Neural cell (in vitro differentiated cells): ENCODE measurements around the gene HPS4.

Source experiments
- MXI1 ChIP-seq: fragments of 450-650 bp; conservative IDR thresholded peaks from 2 replicates; pipeline ENCODE4 v1.6.1; 2014; ENCODE audit warnings: antibody characterized with exemption, mild to moderate bottlenecking; ENCODE audit not compliant: poor library complexity, severe bottlenecking
- POLR2AphosphoS5 ChIP-seq: IDR thresholded peaks from 2 replicates; pipeline ENCODE4 v1.6.1; 2012
- RAD21 ChIP-seq: fragments of 450-650 bp; conservative IDR thresholded peaks from 2 replicates; pipeline ENCODE4 v1.6.1; 2014; ENCODE audit warnings: antibody characterized with exemption, mild to moderate bottlenecking, moderate library complexity
- SMC3 ChIP-seq: fragments of 450-650 bp; conservative IDR thresholded peaks from 2 replicates; pipeline ENCODE4 v1.6.1; 2014; ENCODE audit warnings: antibody characterized with exemption, mild to moderate bottlenecking, moderate library complexity; ENCODE audit not compliant: poor library complexity
- TF ChIP-seq, protein P1 (sequence below): fragments of 450-650 bp; IDR thresholded peaks from 2 replicates; pipeline ENCODE4 v1.5.1; 2014; ENCODE audit warnings: antibody characterized with exemption, mild to moderate bottlenecking, moderate library complexity; ENCODE audit not compliant: poor library complexity, severe bottlenecking

DNA sequence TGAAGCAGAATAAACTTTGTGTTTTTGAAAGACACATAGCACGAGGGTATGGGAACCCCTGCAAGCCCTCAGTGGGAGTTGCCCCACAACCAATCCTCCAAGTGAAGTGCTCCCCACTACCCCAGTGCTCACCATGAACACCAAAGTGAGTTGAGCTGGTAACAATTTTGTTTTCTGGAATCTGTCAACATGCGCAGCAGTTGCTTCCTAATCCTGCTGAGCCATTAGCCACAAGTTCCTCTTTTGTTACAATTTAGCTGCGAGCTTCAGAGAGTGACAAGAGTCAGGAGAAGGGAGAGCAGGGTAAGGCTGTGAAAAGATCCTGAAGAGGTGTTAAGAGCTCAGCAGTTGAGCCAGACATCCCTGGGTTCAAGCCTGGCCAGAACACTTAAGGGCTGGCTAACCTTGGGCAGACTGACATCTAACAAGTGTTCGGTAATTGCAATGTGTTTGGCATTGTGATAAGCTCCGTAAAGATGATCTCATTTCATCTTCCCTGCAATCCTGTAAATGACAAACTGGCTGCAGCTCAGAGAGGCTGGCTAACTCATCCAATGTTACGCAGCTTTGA lies 78.6 kb downstream of the HPS4 start:
- TF ChIP-seq, protein P1, sequence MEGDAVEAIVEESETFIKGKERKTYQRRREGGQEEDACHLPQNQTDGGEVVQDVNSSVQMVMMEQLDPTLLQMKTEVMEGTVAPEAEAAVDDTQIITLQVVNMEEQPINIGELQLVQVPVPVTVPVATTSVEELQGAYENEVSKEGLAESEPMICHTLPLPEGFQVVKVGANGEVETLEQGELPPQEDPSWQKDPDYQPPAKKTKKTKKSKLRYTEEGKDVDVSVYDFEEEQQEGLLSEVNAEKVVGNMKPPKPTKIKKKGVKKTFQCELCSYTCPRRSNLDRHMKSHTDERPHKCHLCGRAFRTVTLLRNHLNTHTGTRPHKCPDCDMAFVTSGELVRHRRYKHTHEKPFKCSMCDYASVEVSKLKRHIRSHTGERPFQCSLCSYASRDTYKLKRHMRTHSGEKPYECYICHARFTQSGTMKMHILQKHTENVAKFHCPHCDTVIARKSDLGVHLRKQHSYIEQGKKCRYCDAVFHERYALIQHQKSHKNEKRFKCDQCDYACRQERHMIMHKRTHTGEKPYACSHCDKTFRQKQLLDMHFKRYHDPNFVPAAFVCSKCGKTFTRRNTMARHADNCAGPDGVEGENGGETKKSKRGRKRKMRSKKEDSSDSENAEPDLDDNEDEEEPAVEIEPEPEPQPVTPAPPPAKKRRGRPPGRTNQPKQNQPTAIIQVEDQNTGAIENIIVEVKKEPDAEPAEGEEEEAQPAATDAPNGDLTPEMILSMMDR: no peak
- TF ChIP-seq RAD21 (no peak), MXI1 (no peak), SMC3 (no peak), POLR2AphosphoS5 (no peak)
